Heart left ventricle (tissue), 16 donors: ENCODE results near the gene PACSIN2. TPM values are rescaled to one million over a fixed set of nuclear protein-coding genes. Genes with fewer than 3 reads are reported as not detected.
"Not testable (repeated sequence)": the region's sequence is repeated elsewhere in the genome, so short reads cannot be mapped to it uniquely, and the experiment has no call there.

ENCODE experiments used
- ATAC-seq, 4 donors: fragments of 200-7000 bp; cut with Tn5 transposase; one replicate each; pipeline ENCODE4 v1.9.1; 2020 to 2022; ENCODE audit warnings: moderate library complexity in 4 of 4, mild to moderate bottlenecking in 3 of 4, moderate number of reproducible peaks in 1 of 4
- DNase-seq, 5 donors: peaks; one replicate each; pipeline ENCODE4 v3.0.0-alpha.2; 2020
- H3K27ac ChIP-seq, 12 donors: fragments of 200-600 bp; sonication (generic) in 4 of 12; one replicate each; pipeline versions ENCODE4 v1.5.0 to v1.8.0; 2016 to 2022; ENCODE audit warnings: mild to moderate bottlenecking in 2 of 12
- H3K27me3 ChIP-seq, 9 donors: fragments of 200-600 bp; sonication (generic) in 2 of 9; one replicate each; pipeline versions ENCODE4 v1.5.1 to v1.8.0; 2016 to 2022; ENCODE audit warnings: mild to moderate bottlenecking in 3 of 9
- H3K36me3 ChIP-seq, 9 donors: fragments of 200-600 bp; sonication (generic) in 2 of 9; one replicate each; pipeline versions ENCODE4 v1.5.0 to v1.8.0; 2018 to 2022; ENCODE audit warnings: mild to moderate bottlenecking in 2 of 9
- H3K4me1 ChIP-seq, 12 donors: fragments of 200-600 bp; sonication (generic) in 4 of 12; one replicate each; pipeline versions ENCODE4 v1.5.0 to v1.8.0; 2016 to 2022; ENCODE audit warnings: mild to moderate bottlenecking in 3 of 12
- H3K4me3 ChIP-seq, 12 donors: fragments of 200-600 bp; sonication (generic) in 4 of 12; one replicate each; pipeline versions ENCODE4 v1.5.0 to v1.8.0; 2017 to 2022; ENCODE audit warnings: mild to moderate bottlenecking in 9 of 12, moderate library complexity in 4 of 12
- H3K9me3 ChIP-seq, 12 donors: fragments of 200-600 bp; sonication (generic) in 4 of 12; one replicate each; pipeline versions ENCODE4 v1.5.0 to v1.8.0; 2016 to 2022; ENCODE audit warnings: mild to moderate bottlenecking in 1 of 12
- CTCF ChIP-seq, 12 donors: fragments of 200-600 bp; sonication (generic) in 4 of 12; IDR thresholded peaks; one replicate each; pipeline versions ENCODE4 v1.5.0 to v1.8.0; 2018 to 2022; ENCODE audit warnings: antibody characterized with exemption in 12 of 12, mild to moderate bottlenecking in 5 of 12
- POLR2A ChIP-seq, 2 donors: fragments of 450-650 bp; IDR thresholded peaks; one replicate each; pipeline ENCODE4 v1.6.1; 2017; ENCODE audit warnings: antibody characterized with exemption in 2 of 2, mild to moderate bottlenecking in 2 of 2, moderate library complexity in 2 of 2
- WGBS, 4 donors: extraction: QIAGEN DNeasy Blood & Tissue Kit in 2 of 4; methylation state at CpG; one replicate each; pipeline versions ENCODE4 v1.1.5 to v1.1.7; 2013 to 2018; 5-methylcytosine and 5-hydroxymethylcytosine counted together
- intact Hi-C, 10 donors: fragments of 100-400 bp; cut with DNase I; formaldehyde crosslinking; loops; one replicate each; pipeline versions ENCODE4 v1.11.1 to v1.14.2; 2022
- polyA plus RNA-seq, 2 donors: library from polyadenylated mRNA; stranded (reverse); fragments of 200-250 nt; gene quantifications; one replicate each; pipeline ENCODE4 v1.2.3, GENCODE V29; 2013
- total RNA-seq, 9 donors: library from RNA; depleted of rRNA in 2 of 9; stranded (reverse); fragments of >200 nt in 2 of 9; fragmentation: NEBNext Ultra II Directional in 3 of 9; extraction: Animal tissue kit (Norgen Biotek cat#: 25700) in 3 of 9; gene quantifications; one replicate each; pipeline versions ENCODE4 v1.1.0 to v1.2.4, GENCODE V29; 2016 to 2023
- donor health status: ischemic (EF 13 %, LVEDD 7.1; RV severe dilation, severe dysfunction).
- donor health status: healthy with polysubstance abuse.
- donor health status: DM: no; HTN: yes; CAD: no.
- donor health status: DM: no; HTN: no; CAD: no.
- donor health status: ischemic (EF 25% LVEDD 6.9; RV normal size, moderate dysfunction).
- donor health status: ischemic (EF 25% LVEDD 5.7; RV mildly dilated, moderate dysfunction).
- donor health status: healthy.
- donor health status: DM: yes; HTN: yes; CAD: no.
- donor health status: ischemic (EF 35%, LVEDD 5.7; RV mildly dilated, moderate dysfunction).
- donor health status: nonischemic (EF 11% LVEDD 7.7; RV severe dilation, severe dysfunction).
- donor health status: DM: yes; HTN: yes; CAD: no.
- donor health status: PGD.
- donor health status: ischemic (EF 29% LVEDD 5.4; RV normal size, mild dysfunction).
- donor health status: nonischemic (EF 23%, LVEDD 6.1; RV moderate dilation, normal function).

Gene PACSIN2
- total and polyA plus RNA-seq, 11 donors, result 26.5 to 87.1 (median 59.3) TPM

GRCh38 chr22:43017525-43018460, 2.8 kb upstream of the PACSIN2 start:
- TF ChIP-seq CTCF (IDR thresholded peaks at IDR 0.05), result no peak
- no peak overlapping the region for H3K27ac ChIP-seq
- intact Hi-C loops, result loop anchor here in 4 of 10 donors (10.0 kb wide), 4 partner anchors 53 to 143 kb away; no protein-coding TSS in a partner anchor
- H3K36me3 ChIP-seq, result no peaks in the 10 kb centered on the region
- DNase-seq, result peak in 1 of 5 donors; percentile 57
- H3K27me3 ChIP-seq, result no peaks in the 10 kb centered on the region
- H3K4me1 ChIP-seq, result peaks cover 0 to 29% (median 11%) of the 10 kb centered on the region in 12 donors
- H3K4me3 ChIP-seq, result no peak overlapping the region
- WGBS, 4 donors, result 56 to 75% (median 70%) methylated on average over 10 of the region's 10 CpGs
- no peaks in the 10 kb centered on the region for H3K9me3 ChIP-seq
- ATAC-seq, result no peak

GRCh38 chr22:43016150-43016549, 1.2 kb upstream of the PACSIN2 start:
- DNase-seq, H3K27ac ChIP-seq, H3K36me3 ChIP-seq, H3K27me3 ChIP-seq, H3K9me3 ChIP-seq, ATAC-seq: not testable (repeated sequence)
- Histone ChIP-seq H3K4me3 (peak overlapping the region in 1 of 12 donors; percentile 97), H3K4me1 (peaks cover 0 to 37% (median 11%) of the 10 kb centered on the region in 12 donors)
- WGBS, 4 donors, result 92 to 98% (median 96%) methylated on average over 5 of the region's 5 CpGs
- intact Hi-C loops, result loop anchor here in 4 of 10 donors (10.0 kb wide), 4 partner anchors 51 to 141 kb away; no protein-coding TSS in a partner anchor

- Histone ChIP-seq H3K27me3 (no peaks in the 10 kb centered on the region), H3K9me3 (no peaks in the 10 kb centered on the region), H3K36me3 (no peaks in the 10 kb centered on the region), H3K4me3 (peak overlapping the region; percentile 65 to 97 (median 79)), H3K27ac (peak overlapping the region in 8 of 12 donors; percentile 62 to 79 (median 69)), H3K4me1 (peaks cover 0 to 37% (median 11%) of the 10 kb centered on the region in 12 donors)
- ATAC-seq, result peak in 1 of 4 donors; percentile 1
- WGBS, 4 donors, result 29 to 38% (median 33%) methylated on average over 5 of the region's 5 CpGs
- TF ChIP-seq POLR2A (IDR thresholded peaks at IDR 0.05) (no peak), CTCF (IDR thresholded peaks at IDR 0.05) (no peak)
- DNase-seq, result no peak
- intact Hi-C loops, result loop anchor here in 5 of 10 donors (2.0 to 10.0 kb wide), 5 partner anchors 51 to 157 kb away; no protein-coding TSS in a partner anchor
These were observed 711 bp upstream of the PACSIN2 start for GRCh38 chr22:43015677-43016042.

- peak overlapping the region; percentile 26 to 82 (median 68) for H3K27ac ChIP-seq
- no peaks in the 10 kb centered on the region for H3K27me3 ChIP-seq
- intact Hi-C loops, result loop anchor here in 6 of 10 donors (2.0 to 10.0 kb wide), 7 partner anchors 50 to 156 kb away; no protein-coding TSS in a partner anchor
- peak overlapping the region; percentile 65 to 97 (median 79) for H3K4me3 ChIP-seq
- H3K9me3 ChIP-seq, result no peaks in the 10 kb centered on the region
- TF ChIP-seq CTCF (IDR thresholded peaks at IDR 0.05) (no peak), POLR2A (IDR thresholded peaks at IDR 0.05) (no peak)
- H3K4me1 ChIP-seq, result peaks cover 0 to 41% (median 12%) of the 10 kb centered on the region in 12 donors
- WGBS, 4 donors, result 0 to 1% (median 1%) methylated on average over 29 to 39 of the region's 39 CpGs
- H3K36me3 ChIP-seq, result no peaks in the 10 kb centered on the region
- DNase-seq (peak; percentile 40 to 73 (median 49)), ATAC-seq (peak in 3 of 4 donors; percentile 28 to 47 (median 32))
These were observed 557 bp downstream of the PACSIN2 start for GRCh38 chr22:43014316-43014868.
